Fibroblast of skin of back (primary cell): ENCODE results near the gene PTMS. TPM values are rescaled to one million over a fixed set of nuclear protein-coding genes. Genes with fewer than 3 reads are reported as not detected.
"Not testable (repeated sequence)": the region's sequence is repeated elsewhere in the genome, so short reads cannot be mapped to it uniquely, and the experiment has no call there.

Experiments
- DNase-seq: peaks from one replicate; pipeline ENCODE4 v3.0.0-alpha.2; 2013
- polyA plus RNA-seq, 2 experiments: library from polyadenylated mRNA; unstranded; fragments of 120-200 nt; gene quantifications; one replicate each; pipeline ENCODE4 v1.2.1, GENCODE V29; 2013; ENCODE audit not compliant: insufficient read length in 2 of 2

PTMS gene, protein sequence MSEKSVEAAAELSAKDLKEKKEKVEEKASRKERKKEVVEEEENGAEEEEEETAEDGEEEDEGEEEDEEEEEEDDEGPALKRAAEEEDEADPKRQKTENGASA
- 1,002 TPM for polyA plus RNA-seq (2013, experiment 1 of 2; ENCODE audit: insufficient read length)
- 1,047 TPM for polyA plus RNA-seq (2013, experiment 2 of 2; ENCODE audit: insufficient read length)

DNA sequence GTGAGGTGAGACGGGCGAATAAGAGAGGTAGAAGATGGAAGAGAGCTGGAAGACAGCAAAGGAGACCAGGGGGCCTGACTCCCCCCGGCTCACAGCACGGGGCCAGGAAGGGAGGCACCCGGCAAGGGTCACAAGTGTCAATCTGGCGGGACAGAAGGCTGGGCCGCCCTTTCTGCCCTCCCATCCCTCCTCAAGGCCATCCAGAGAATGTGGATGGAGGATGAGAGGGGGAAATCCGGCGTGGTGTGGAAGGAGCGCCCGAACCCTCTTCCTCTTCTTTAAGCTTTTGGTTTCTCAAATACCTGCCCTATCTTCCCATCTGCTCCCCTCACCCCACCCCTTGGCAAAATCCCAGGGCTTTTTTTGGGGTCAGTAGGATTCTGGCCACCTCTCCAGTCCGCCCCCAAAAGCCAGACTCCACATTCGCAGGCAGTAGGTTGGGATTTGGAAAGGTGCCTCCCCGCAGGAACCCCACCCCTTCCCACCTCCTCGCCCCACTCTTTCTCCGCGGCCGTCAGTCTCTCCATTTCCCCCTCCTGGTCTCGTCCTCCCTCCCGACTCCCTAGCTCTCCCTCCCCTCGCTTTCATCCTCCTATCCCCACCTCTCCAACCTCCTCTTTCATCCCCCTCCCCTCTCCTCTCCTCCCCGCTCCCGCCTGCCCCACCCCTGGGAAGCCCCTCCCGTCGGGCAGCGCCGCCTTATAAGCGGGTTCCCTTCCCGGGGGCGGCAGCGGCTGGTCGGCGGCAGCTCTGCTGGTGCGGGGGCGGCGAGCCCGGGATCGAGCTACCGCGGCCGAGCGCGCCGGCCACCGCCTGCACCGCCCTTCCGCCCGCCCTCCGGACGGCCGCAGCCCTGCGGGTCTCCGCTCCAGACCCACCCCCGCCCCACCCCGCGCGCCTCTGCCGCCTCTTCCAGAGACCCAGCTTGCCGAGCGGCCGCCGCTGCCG lies at the start of gene PTMS:
TSS of gene PTMS (plus strand) at position 730 of the 948 bp plus-strand sequence. CDS start 343 bp downstream, outside the sequence.
- DNase-seq = peak; percentile 94

DNA sequence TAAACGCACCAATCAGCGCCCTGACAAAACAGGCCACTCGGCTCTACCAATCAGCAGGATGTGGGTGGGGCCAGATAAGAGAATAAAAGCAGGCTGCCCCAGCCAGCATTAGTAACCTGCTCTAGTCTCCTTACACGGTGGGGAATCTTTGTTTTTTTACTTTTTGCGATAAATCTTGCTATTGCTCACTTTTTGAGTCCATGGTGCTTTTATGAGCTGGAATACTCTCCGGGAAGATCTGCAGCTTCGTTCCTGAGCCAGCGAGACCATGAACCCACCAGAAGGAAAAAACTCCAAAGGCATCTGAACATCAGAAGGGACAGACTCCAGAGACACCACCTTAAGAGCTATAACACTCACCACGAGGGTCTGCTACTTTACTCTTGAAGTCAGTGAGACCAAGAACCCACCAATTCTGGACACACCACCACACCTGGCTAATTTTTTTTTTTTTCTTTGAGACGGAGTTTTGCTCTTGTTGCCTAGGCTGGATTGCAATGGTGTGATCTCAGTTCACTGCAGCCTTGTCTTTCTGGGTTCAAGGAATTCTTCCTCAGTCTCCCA lies 49.2 kb upstream of the PTMS start:
- no peak for DNase-seq

DNA sequence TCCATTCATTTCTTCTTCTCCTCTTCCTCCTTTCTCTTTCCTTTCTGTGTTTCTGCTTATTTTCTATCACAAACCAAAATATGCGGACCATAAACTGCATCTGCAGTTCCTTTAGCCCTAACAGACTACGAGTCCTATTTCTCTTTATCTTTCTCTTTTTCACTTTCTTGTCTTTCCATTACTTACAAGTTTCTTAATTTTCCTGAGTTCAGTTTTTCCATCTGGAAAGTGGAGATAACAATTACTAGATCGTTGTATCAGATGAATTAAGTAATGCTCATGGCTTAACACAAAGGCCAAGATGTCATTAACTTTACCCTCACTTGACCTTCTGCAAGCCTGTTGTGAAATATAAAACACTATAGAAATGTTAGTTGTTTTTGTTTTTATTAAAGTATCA lies 43.3 kb upstream of the PTMS start:
- DNase-seq = no peak

DNA sequence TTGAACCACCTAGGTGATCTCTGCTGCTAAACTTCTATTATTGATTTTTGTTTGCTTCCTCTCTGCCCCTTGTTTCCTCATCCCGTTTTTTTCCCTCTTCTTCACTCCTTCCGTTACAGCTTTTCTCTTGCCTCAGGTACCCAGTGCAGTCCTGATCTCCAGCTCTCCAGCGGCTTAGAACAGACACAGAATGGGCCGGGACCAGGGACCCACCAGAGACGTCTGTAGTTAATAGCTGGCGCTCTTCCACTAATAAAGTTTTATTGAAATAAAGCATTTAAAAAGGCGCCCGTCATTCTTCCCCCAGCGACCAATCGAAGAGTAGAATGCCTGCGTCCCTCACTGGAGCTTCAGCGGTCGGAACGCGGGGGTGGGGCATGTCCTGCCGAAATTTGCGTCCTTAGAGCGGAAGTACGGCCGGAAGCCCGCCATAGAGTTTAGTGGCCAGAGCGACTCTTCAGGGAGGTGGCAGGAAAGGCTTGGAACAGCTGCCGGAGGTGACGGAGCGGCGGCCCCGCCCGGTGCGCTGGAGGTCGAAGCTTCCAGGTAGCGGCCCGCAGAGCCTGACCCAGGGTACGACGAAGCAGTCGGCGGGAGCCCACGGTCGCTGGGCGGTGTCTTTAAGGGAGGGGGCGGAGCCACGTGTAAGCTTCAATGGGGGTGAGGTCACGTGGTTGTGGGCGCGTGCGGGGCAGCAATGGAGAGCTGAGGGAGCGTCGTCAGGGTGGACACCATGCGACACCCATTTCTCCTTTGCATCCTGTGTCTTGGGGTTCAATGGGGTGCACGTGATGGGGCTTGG lies 42.4 kb upstream of the PTMS start, which contains the start of gene COPS7A:
TSS of gene COPS7A (plus strand) at position 440 of the 802 bp plus-strand sequence. CDS start 611 bp downstream, outside the sequence.
- peak; percentile 99 for DNase-seq

DNA sequence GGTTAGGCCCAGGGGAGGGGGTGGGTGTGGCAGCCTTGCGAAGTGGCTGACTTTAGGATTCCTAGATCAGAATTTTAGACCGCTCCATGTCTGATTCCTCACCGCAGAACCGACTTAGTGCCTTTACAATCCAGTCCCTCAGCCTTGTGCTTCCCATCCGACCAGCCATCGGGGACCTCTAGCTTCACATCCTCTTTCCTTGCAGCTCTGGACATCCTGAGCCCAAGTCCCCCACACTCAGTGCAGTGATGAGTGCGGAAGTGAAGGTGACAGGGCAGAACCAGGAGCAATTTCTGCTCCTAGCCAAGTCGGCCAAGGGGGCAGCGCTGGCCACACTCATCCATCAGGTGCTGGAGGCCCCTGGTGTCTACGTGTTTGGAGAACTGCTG lies 41.8 kb upstream of the PTMS start:
- DNase-seq = no peak

DNA sequence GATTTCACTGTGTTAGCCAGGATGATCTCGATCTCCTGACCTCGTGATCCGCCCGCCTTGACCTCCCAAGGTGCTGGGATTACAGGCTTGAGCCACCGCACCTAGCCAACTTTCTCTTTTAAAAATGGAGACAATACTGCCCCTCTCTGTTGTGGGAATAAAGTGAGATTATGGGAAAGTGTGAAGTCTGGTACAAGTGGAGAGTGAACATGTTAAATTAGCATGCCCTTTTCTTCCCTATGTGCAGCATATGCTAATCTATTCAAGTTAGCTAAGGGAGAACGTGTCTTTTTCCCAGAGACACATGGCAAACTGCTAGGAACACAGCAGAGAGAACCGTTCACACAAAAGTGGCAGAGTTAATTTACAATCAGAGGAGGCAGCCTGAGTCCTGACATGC lies 40.8 kb upstream of the PTMS start:
- no peak for DNase-seq

DNA sequence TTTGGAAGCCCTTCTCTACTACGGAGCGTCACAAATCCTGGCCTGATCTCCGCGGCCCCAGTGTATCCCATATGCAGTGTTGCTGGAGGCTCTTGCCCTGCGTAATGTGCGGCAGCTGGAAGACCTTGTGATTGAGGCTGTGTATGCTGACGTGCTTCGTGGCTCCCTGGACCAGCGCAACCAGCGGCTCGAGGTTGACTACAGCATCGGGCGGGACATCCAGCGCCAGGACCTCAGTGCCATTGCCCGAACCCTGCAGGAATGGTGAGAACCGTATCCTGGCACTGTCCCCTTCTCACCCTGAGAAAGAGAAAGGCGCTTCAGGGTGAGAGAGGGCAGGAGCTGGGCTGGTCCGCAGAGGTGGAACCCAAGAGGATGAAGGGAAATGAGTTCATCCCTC lies 37.0 kb upstream of the PTMS start:
- DNase-seq = no peak

DNA sequence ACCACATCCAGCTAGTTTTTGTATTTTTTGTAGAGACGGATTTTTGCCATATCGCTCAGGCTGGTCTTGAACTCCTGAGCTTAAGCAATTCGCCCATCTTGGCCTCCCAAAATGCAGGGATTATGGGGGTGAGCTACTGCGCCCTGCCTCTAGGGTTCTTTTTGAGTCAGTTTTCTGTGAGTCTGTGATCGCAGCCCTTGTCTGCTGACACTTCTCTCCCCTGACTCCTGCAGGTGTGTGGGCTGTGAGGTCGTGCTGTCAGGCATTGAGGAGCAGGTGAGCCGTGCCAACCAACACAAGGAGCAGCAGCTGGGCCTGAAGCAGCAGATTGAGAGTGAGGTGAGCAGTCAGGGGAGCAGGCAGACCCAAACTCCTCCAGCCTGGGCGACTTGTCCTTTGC lies 36.0 kb upstream of the PTMS start:
- no peak for DNase-seq

DNA sequence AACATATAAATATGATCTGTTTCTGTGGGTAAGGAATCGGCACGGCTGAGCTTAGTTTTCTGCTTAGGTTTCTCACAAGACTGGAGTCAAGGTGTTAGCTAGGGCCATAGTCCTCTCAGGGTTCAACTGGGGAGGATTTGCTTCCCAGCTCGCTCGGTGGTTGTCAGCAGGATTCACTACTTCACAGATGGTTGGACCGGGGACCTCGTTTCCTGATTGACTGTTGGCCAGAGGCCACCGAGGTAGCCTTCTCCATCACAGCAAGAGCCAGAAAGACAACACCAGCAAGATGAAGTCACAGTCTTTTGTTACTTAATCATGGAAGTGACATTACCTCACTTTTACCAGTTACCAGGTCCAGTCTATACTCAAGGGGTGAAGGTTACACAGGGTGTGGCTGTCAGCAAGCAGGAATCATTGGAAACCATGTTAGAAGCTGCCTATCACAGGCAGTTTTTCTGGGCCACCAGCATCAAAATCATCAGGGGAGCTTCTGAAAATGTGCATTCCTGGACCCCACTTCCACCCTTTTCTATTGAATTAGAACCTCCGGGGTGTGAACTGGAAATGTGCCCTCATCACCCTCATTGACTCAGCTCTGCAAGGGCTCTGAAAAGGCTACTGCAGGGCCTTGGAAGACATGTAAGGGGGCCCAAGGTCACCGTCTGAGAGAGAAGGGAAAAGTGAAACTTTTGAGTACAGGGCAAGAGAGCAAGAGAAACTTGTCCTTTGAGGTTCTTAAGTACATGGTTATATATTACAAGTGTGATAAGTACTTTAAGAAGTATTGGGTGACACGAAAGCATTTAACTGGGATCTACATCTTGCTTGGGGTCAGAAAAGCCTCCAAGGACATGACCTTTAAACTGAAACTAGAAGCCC lies 31.4 kb upstream of the PTMS start:
- DNase-seq = no peak

DNA sequence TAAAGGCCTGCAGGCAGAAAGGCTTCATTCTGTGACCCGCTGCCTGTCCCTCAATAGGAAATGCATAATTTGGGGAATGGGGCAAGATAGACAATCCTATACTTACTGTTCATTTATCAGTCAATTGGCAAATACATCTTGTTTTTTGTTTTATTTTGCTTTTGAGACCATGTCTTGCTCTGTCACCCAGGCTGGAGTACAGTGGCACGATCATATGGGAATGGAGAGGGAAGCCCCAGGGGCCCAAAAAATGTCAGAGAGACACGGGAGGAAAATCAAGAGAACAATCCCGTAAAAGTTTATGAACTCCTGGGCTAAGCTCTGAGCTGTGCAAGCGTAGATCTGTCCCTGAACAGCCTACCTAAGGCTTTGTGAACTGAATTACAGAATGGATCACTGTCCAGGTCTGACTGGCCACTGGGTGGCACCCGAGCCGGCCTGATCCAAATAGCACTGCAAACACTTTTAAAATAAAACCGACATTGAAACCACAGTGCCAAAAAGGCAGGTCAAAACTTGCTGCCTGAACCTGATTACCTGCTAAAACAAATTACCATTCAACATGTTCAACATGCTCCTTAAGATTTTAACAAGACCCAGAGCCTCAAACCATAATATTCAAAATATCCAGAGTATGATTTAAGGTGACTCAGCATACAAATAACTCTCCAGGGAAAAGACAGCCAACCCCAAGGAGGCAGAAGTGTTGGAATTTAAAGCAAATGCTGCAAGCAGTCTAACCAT lies 30.5 kb upstream of the PTMS start:
- peak; percentile 82 for DNase-seq

DNA sequence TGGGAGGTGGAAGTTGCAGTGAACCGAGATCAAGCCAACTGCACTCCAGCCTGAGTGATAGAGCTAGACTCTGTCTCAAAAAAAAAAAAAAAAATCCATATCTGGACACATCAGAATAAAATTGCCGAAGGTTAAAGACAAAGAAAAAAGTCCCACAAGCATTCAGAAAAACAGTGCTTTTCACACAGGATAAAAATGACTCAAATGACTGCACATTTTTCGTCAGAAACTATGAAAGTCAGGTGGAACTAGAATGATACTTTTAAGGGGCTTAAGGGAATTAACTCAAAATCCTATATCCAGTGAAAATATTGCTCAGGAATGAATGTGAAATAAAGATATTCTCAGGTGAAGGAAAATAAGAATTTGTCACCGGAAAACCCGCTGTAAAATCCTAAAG lies 29.4 kb upstream of the PTMS start:
- DNase-seq = no peak

DNA sequence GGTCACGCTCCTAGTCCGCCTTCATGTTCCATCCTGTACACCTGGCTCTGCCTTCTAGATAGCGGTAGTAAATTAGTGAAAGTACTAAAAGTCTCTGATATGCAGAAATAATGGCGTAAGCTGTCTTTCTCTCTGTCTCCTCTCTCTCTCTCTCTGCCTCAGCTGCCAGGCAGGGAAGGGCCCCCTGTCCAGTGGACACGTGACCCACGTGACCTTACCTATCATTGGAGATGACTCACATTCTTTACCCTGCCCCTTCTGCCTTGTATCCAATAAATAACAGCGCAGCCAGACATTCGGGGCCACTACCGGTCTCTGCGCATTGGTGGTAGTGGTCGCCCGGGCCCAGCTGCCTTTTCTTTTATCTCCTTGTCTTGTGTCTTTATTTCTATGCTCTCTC lies 24.1 kb upstream of the PTMS start:
- DNase-seq = not testable (repeated sequence)

DNA sequence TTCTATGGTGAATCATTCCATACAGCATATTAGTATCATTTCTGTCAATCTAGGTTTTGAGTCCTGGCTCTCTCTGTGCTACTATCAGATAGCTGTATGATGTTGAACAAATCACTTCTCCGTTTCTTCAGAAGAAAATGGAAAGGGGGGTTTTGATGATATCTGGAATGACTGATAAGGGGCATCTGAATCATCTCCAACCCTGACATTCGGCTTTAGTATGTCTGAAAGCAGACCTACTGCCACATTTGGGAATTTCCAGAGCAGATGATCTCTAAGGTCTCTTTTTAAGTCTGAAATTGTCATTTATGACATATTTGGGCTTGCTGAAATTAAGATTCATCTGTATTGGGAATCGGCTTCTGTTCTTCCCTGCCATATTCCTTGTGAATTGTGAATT lies 23.3 kb upstream of the PTMS start:
- no peak for DNase-seq

DNA sequence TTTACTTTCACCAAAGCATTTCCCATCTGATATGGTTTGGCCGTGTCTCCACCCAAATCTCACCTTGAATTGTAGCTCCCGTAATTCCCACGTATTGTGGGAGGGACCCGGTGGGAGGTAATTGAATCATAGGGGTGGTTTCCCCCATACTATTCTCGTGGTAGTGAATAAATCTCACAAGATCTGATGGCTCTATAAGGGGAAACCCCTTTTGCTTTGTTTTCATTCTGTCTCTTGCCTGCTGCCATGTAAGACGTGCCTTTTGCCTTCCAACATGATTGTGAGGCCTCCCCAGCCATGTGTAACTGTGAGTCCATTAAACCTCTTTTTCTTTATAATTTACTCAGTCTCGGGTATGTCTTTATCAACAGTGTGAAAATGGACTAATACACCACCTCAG lies 22.9 kb upstream of the PTMS start:
- DNase-seq = not testable (repeated sequence)

DNA sequence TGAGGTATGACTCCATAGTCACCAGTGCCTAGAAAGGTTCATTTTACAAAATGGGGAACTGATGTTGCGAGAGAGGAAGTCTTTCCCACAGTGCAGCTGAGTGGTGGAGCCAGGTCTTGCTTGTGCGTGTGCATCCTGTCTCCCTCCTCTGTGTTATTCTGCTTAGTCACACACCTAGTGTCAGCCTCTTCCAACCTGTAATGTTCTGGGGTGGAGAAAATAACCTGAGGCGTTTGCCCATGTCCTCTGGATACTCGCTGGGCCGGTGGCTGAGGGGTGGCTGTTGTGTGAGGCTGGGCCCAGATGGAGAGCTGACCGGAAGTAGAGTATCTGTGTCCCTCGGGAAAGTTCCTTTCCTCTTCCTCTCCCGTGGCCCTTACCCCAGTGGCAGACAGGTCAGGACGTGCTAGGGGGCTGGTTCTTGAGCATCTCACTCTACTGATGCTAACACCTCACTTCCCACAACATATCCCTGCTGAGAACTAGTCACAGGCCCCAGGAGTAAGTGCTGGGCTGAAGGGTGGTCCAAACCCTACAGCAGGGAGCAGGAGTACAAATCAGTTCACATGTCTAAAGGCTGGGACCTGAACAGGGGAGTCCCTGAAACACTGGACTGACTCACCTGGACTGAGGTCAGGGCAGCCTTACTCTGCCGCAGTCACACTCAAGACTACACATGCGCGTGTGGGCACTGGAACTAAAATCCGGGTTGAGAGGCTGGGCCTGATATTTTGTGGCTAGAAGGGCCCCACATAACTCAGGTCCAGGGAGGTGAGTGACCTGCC lies 20.2 kb upstream of the PTMS start:
- DNase-seq = no peak

DNA sequence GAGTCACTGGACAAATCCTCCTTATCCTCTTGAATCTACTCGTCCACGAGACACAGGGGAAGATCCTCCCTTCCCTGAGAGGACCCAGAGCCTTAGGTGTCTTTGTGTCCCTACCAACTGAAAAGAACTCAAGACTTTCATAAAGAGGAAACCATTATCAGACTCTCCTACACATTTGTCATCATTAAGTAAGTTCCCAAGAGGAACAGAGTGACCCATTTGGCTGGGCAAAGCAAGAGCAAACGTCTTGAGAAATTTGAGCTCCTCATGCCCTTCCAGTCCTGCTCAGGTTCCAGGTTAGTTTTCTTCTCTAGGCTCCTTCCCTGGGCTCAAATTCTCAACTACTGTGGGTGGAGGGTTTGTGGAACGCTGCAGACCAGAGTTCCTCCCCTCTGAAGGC lies 18.9 kb upstream of the PTMS start:
- no peak for DNase-seq

DNA sequence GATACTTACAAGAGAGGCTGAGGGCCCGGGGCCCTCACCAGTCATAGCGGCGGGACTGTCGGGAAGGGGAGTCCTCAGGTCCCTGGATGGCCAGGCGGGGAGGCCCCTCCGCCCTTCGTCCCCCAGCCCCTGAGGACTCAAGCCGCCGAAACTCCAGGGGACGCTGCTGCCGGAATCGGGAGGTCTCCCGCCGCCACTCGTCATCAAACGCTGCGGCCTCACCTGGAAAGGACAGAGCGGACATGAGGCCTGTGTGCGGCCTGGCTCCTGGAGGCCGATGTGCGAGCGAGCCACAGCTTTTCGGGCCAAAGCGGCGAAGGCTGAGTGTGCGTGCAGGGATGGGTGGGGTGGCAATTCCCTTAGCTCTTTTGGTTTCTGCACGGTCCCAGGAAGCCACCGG lies 17.4 kb upstream of the PTMS start:
- no peak for DNase-seq

DNA sequence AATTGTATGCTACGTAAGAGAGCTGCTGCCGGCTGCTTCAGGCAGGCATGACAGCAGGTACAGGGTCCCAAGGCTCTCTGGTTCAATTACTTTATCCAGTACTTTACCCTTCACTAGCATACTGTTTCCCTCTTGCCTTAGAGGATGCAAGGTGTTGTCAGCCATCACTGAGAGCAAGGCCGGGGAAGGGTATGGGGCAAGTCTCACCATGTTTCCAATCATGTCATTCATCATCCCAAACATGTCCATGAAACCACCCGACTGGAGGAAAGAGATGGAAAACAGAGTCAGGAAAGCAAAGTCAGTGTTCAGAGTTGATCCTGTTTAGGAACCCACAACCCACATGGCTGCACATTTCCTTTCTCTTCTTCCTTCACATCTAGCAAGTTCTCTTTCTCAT lies 15.7 kb upstream of the PTMS start:
- DNase-seq = no peak

DNA sequence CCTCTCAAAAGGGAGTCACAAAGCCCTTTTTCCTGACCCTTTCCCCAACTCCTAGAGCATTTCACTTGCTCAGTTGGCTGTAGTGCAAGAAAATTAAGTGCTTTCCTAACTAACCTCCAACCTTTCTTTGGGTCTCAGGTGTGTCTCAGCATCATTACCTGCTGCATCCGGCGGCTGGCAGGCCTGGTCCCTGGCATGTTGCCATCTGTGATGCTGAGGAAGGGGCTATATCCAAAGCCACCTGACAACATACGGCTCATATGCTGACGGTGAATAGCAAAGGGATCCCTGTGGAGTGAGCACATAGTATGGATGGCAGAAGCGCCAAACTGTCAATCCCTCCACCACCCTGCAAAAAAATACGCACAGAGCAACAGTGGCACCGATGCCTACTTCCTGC lies 14.4 kb upstream of the PTMS start:
- DNase-seq = no peak
